ENCODE results near the gene BGN.

GRCh38 chrX:153517423-153517822 is 22.6 kb downstream of the BGN start, which contains the start of gene ATP2B3:
- TF ChIP-seq, protein P1, sequence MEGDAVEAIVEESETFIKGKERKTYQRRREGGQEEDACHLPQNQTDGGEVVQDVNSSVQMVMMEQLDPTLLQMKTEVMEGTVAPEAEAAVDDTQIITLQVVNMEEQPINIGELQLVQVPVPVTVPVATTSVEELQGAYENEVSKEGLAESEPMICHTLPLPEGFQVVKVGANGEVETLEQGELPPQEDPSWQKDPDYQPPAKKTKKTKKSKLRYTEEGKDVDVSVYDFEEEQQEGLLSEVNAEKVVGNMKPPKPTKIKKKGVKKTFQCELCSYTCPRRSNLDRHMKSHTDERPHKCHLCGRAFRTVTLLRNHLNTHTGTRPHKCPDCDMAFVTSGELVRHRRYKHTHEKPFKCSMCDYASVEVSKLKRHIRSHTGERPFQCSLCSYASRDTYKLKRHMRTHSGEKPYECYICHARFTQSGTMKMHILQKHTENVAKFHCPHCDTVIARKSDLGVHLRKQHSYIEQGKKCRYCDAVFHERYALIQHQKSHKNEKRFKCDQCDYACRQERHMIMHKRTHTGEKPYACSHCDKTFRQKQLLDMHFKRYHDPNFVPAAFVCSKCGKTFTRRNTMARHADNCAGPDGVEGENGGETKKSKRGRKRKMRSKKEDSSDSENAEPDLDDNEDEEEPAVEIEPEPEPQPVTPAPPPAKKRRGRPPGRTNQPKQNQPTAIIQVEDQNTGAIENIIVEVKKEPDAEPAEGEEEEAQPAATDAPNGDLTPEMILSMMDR (IDR thresholded peaks at IDR 0.05) = no peak
- TF ChIP-seq REST (IDR thresholded peaks at IDR 0.05; ENCODE audit: insufficient read depth in 1 of 2, low read depth in 2 of 2, low read length in 1 of 2) = no peak
- no peak for TF ChIP-seq TCF7L2 (IDR thresholded peaks at IDR 0.05; ENCODE audit: low read depth, low read length)
- TF ChIP-seq POLR2AphosphoS5 (IDR thresholded peaks at IDR 0.05; ENCODE audit: low read depth, low read length) = no peak
- TF ChIP-seq SIN3A (IDR thresholded peaks at IDR 0.05; ENCODE audit: borderline replicate concordance, insufficient read depth, low read depth, low read length) = no peak

All from Panc1 (cell line).